Measurements from ENCODE around the gene WDR90.

The WDR90 gene

DNA sequence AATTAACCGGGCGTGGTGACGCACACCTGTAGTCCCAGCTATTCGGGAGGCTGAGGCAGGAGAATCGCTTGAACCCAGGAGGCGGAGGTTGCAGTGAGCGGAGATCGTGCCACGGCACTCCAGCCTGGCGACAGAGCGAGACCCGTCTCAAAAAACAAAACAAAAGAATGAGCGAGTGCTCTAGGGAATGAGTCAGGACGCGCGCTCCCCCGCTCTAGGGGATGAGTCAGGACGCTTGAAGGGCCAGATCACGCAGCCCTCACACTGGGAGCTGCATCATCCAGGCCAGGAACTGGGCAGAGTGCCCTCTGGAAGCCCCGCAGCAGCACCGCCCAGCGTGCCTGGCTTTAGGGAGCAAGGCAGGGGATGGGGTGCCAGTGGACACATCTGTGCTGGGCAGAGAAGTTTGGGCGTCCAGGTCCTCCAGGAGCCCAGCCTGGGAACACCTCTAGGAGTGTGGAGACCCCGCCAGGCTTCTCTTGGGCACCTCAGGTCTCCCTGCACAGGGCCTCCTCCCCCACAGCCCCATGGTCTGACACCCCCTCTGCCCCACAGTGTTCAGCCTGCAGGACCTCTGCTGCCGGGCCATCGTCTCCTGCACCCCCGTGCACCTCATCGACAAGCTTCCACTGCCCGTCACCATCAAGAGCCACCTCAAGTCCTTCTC is 22.2 kb upstream of the WDR90 start:
- H3K9ac ChIP-seq (ENCODE audit: low read depth, low read length, poor library complexity, severe bottlenecking) = no peak overlapping the region
- no peaks in the 10 kb centered on the region for H3K9me2 ChIP-seq (replicated peaks; ENCODE audit: low read depth, low read length)
- no peaks in the 10 kb centered on the region for H3K9me3 ChIP-seq (ENCODE audit: insufficient read depth, low read depth, low read length)
- H3K27me3 ChIP-seq (ENCODE audit: insufficient read depth, low read length, poor library complexity, severe bottlenecking) = no peaks in the 10 kb centered on the region
- no peaks in the 10 kb centered on the region for H4K20me1 ChIP-seq (ENCODE audit: insufficient read depth, low read length, poor library complexity, severe bottlenecking)
- TF ChIP-seq, protein P1, sequence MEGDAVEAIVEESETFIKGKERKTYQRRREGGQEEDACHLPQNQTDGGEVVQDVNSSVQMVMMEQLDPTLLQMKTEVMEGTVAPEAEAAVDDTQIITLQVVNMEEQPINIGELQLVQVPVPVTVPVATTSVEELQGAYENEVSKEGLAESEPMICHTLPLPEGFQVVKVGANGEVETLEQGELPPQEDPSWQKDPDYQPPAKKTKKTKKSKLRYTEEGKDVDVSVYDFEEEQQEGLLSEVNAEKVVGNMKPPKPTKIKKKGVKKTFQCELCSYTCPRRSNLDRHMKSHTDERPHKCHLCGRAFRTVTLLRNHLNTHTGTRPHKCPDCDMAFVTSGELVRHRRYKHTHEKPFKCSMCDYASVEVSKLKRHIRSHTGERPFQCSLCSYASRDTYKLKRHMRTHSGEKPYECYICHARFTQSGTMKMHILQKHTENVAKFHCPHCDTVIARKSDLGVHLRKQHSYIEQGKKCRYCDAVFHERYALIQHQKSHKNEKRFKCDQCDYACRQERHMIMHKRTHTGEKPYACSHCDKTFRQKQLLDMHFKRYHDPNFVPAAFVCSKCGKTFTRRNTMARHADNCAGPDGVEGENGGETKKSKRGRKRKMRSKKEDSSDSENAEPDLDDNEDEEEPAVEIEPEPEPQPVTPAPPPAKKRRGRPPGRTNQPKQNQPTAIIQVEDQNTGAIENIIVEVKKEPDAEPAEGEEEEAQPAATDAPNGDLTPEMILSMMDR (conservative IDR thresholded peaks at IDR 0.05; ENCODE audit: low read length) = no peak
- no peak for TF ChIP-seq EZH2phosphoT487 (IDR thresholded peaks at IDR 0.05; ENCODE audit: borderline replicate concordance)
- H2AFZ ChIP-seq (ENCODE audit: low read length) = no peak overlapping the region
- H3K4me1 ChIP-seq (ENCODE audit: insufficient read depth, low read length, poor library complexity, severe bottlenecking) = no peaks in the 10 kb centered on the region
- no peak overlapping the region for H3K4me2 ChIP-seq (ENCODE audit: low read depth, low read length, poor library complexity, severe bottlenecking)
- H3K36me3 ChIP-seq (ENCODE audit: insufficient read depth, low read length) = no peaks in the 10 kb centered on the region
- no peaks in the 10 kb centered on the region for H3F3A ChIP-seq (ENCODE audit: low read depth)
- H3K4me3 ChIP-seq (ENCODE audit: low read length, poor library complexity, severe bottlenecking) = no peak overlapping the region
- H3K79me2 ChIP-seq (ENCODE audit: insufficient read depth, low read length) = no peaks in the 10 kb centered on the region

DNA sequence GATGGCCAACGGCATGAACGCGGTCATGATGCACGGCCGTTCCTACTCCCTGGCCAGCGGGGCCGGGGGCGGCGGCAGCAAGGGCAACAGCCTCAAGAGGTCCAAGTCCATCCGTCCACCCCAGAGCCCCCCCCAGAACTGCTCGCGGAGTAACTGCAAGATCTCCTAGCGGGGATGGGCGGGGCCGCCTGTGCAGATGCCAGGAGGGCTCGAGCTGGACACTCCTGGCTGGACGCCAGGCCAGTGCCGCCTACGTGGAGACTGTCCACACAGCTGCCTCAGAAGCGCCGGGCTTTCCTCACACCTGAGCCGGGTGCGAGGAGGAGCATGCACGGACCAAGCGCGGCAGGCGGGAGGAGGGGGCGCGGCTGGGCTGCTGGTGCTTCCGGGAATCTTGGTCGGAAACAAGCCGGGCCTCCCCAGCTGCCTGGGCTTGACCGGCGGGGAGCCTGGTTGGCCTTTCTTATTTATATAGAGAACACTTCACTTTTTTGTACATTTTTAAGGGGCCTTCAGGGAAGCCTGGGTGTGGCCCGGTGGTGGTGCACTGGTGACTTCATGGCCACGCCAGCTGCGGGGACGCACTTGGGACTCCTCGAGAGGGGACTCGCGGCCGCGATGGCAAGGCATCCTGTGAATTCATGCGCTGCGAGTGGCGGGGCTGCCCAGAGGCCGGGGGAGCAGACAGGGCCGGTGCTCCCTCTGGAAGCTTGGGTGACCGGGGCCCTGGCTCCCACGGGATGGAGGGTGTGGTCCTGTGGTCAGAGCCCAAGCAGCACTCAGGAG is 21.5 kb upstream of the WDR90 start:
- no peaks in the 10 kb centered on the region for H4K20me1 ChIP-seq (ENCODE audit: insufficient read depth, low read length, poor library complexity, severe bottlenecking)
- H3K27me3 ChIP-seq (ENCODE audit: insufficient read depth, low read length, poor library complexity, severe bottlenecking) = no peaks in the 10 kb centered on the region
- no peak overlapping the region for H2AFZ ChIP-seq (ENCODE audit: low read length)
- H3K9me2 ChIP-seq (replicated peaks; ENCODE audit: low read depth, low read length) = no peaks in the 10 kb centered on the region
- no peaks in the 10 kb centered on the region for H3K4me1 ChIP-seq (ENCODE audit: insufficient read depth, low read length, poor library complexity, severe bottlenecking)
- no peak overlapping the region for H3K9ac ChIP-seq (ENCODE audit: low read depth, low read length, poor library complexity, severe bottlenecking)
- H3F3A ChIP-seq (ENCODE audit: low read depth) = no peaks in the 10 kb centered on the region
- TF ChIP-seq EZH2phosphoT487 (IDR thresholded peaks at IDR 0.05; ENCODE audit: borderline replicate concordance) = no peak
- TF ChIP-seq, protein P1 (conservative IDR thresholded peaks at IDR 0.05; ENCODE audit: low read length) = no peak
- H3K79me2 ChIP-seq (ENCODE audit: insufficient read depth, low read length) = no peaks in the 10 kb centered on the region
- H3K4me3 ChIP-seq (ENCODE audit: low read length, poor library complexity, severe bottlenecking) = no peak overlapping the region
- no peak overlapping the region for H3K4me2 ChIP-seq (ENCODE audit: low read depth, low read length, poor library complexity, severe bottlenecking)
- H3K9me3 ChIP-seq (ENCODE audit: insufficient read depth, low read depth, low read length) = no peaks in the 10 kb centered on the region
- no peaks in the 10 kb centered on the region for H3K36me3 ChIP-seq (ENCODE audit: insufficient read depth, low read length)

DNA sequence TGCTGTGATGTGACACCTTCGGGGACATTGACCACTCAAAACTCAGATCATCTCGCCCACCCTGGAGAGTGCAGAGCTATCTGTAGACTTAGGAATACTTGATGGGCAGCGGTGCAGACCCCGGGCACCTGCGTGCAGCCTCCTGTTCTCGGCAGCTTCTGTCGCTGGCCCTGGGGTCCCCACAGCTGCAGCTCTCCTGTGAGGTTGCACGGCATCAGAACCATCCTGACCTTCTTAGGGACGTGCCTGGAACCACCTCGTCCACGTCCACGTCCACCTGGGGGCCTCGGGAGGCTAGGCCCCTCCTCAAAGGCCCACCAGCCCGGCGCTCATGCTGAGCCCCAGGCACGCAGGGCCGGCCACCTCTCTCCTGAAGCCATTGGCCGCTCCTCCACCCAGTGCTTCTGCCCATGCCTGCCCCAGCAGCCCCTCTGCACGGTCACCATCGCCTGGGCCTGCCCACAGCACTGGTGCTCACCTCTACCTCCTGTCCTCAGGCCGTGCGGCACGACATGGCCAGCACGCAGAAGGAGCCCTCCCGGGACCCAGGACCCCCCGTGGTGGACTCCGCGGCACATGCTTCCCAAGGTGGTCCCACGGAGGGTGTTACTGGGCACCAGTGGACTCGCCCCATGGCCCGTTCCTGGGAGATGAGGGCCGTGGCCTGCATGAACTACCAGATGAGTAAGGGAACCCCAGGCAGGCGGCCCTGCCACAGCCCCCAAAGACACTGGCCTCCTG is 20.7 kb upstream of the WDR90 start:
- no peaks in the 10 kb centered on the region for H3K27me3 ChIP-seq (ENCODE audit: insufficient read depth, low read length, poor library complexity, severe bottlenecking)
- no peaks in the 10 kb centered on the region for H3K9me3 ChIP-seq (ENCODE audit: insufficient read depth, low read depth, low read length)
- no peaks in the 10 kb centered on the region for H3K36me3 ChIP-seq (ENCODE audit: insufficient read depth, low read length)
- no peak overlapping the region for H3K4me2 ChIP-seq (ENCODE audit: low read depth, low read length, poor library complexity, severe bottlenecking)
- H3K79me2 ChIP-seq (ENCODE audit: insufficient read depth, low read length) = no peaks in the 10 kb centered on the region
- H2AFZ ChIP-seq (ENCODE audit: low read length) = no peak overlapping the region
- no peak overlapping the region for H3K4me3 ChIP-seq (ENCODE audit: low read length, poor library complexity, severe bottlenecking)
- no peak overlapping the region for H3K9ac ChIP-seq (ENCODE audit: low read depth, low read length, poor library complexity, severe bottlenecking)
- no peaks in the 10 kb centered on the region for H4K20me1 ChIP-seq (ENCODE audit: insufficient read depth, low read length, poor library complexity, severe bottlenecking)
- H3K4me1 ChIP-seq (ENCODE audit: insufficient read depth, low read length, poor library complexity, severe bottlenecking) = no peaks in the 10 kb centered on the region
- H3F3A ChIP-seq (ENCODE audit: low read depth) = no peaks in the 10 kb centered on the region
- TF ChIP-seq EZH2phosphoT487 (IDR thresholded peaks at IDR 0.05; ENCODE audit: borderline replicate concordance) = no peak
- TF ChIP-seq, protein P1 (conservative IDR thresholded peaks at IDR 0.05; ENCODE audit: low read length) = no peak
- H3K9me2 ChIP-seq (replicated peaks; ENCODE audit: low read depth, low read length) = no peaks in the 10 kb centered on the region
